ENCODE measurements around the gene FAP. TPM values are rescaled to one million over a fixed set of nuclear protein-coding genes. Genes with fewer than 3 reads are reported as not detected.

The FAP gene
- total and polyA plus RNA-seq, 2 of the 4 experiments (the other 2 are of a cell fraction), result 71.0 to 95.0 TPM

DNA sequence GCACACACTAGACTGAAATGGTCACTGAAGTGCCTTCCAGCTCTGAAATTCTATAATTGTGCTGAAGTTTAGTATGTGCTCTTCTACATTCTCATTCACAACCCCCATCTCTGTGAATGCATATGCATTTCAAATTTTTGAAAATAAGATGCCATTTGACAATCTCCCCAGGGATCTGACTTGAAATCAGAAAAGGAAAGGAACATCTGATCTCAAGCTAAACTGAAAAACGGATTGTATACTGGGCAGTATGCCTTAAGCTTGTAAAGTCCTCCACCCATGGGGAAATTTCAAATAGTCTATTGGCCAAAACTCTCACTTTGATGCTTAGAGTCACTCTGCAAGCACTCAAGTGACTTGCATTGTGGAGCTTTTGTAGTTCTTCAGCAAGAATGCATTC lies 22.9 kb downstream of the FAP start:
- H2AFZ ChIP-seq (replicated peaks; ENCODE audit: low read length, poor library complexity), result no peak overlapping the region
- ATAC-seq (ENCODE audit: low read depth), result no peak
- H2AK5ac ChIP-seq (ENCODE audit: low read depth, low read length), result no peak overlapping the region
- WGBS, 2 experiments (ENCODE audit: extremely low coverage in 2 of 2, insufficient read length in 1 of 2), result no CpG with 5 or more reads among the region's 1 CpG
- no peak overlapping the region for H3K56ac ChIP-seq (ENCODE audit: extremely low read depth, insufficient read depth, low read length)
- POLR2A ChIA-PET (ENCODE audit: unreplicated experiment), result no interaction called here
- peaks cover 0 to 17% of the 10 kb centered on the region in 2 experiments; a peak in 3 of 4 replicates for H3K79me1 ChIP-seq (ENCODE audit: low read depth in 1 of 2, low read length in 2 of 2)
- H3K18ac ChIP-seq (ENCODE audit: low read depth, low read length), result no peak overlapping the region
- no peak overlapping the region for H2BK5ac ChIP-seq (ENCODE audit: low read depth, low read length, poor library complexity, severe bottlenecking)
- H3K23ac ChIP-seq (ENCODE audit: low read depth, low read length), result no peak overlapping the region
- H4K5ac ChIP-seq (ENCODE audit: low read depth, low read length), result peak overlapping the region; percentile 36; the same call in 1 of the 2 replicates
- no TSS peak for BruUV-seq (replicated peaks)
- H3K27ac ChIP-seq (ENCODE audit: insufficient read depth, low read length), result no peak overlapping the region
- no peaks in the 10 kb centered on the region for H4K20me1 ChIP-seq (ENCODE audit: insufficient read depth, low read length)
- dilution Hi-C loops (cut with HindIII; ENCODE audit: low sequenced_read_pairs, unreplicated experiment), result no loop called here
- peaks cover 2% of the 10 kb centered on the region; the same call in 1 of the 2 replicates for H3K9me1 ChIP-seq (ENCODE audit: insufficient read depth, low read length)
- no peak overlapping the region for H2BK15ac ChIP-seq (ENCODE audit: low read depth, low read length)
- no peak overlapping the region for H3K4ac ChIP-seq (ENCODE audit: low read depth, low read length)
- H3K4me1 ChIP-seq (ENCODE audit: control insufficient read depth, insufficient read depth, low read length), result no peaks in the 10 kb centered on the region
- in situ Hi-C loops (cut with MboI; ENCODE audit: low sequenced_read_pairs), result no loop called here
- intact Hi-C loops (cut with micrococcal nuclease), result loop anchor here (5.0 kb wide), 1 partner anchor 633 kb away; no protein-coding TSS in a partner anchor
- no peaks in the 10 kb centered on the region for H3K27me3 ChIP-seq (ENCODE audit: control insufficient read depth, insufficient read depth, low read length)
- no peak overlapping the region; the same call in 1 of the 2 replicates for H2BK120ac ChIP-seq (ENCODE audit: low read depth, low read length)
- no peak overlapping the region for H4K91ac ChIP-seq (ENCODE audit: insufficient read depth, low read depth, low read length)
- peaks cover 17% of the 10 kb centered on the region for H3K36me3 ChIP-seq (ENCODE audit: control insufficient read depth, insufficient read depth, low read length)
- TF ChIP-seq RCOR1 (IDR thresholded peaks at IDR 0.05; ENCODE audit: insufficient replicate concordance, low read length), result no peak
- TF ChIP-seq, protein P1, sequence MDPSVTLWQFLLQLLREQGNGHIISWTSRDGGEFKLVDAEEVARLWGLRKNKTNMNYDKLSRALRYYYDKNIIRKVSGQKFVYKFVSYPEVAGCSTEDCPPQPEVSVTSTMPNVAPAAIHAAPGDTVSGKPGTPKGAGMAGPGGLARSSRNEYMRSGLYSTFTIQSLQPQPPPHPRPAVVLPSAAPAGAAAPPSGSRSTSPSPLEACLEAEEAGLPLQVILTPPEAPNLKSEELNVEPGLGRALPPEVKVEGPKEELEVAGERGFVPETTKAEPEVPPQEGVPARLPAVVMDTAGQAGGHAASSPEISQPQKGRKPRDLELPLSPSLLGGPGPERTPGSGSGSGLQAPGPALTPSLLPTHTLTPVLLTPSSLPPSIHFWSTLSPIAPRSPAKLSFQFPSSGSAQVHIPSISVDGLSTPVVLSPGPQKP (IDR thresholded peaks at IDR 0.05; ENCODE audit: borderline replicate concordance, low read depth, low read length), result no peak
- no peak for TF ChIP-seq RFX5 (IDR thresholded peaks at IDR 0.05; ENCODE audit: low read depth, low read length)
- TF ChIP-seq NFE2L2 (IDR thresholded peaks at IDR 0.05; ENCODE audit: low read depth, low read length), result no peak
- no peak for TF ChIP-seq MAZ (IDR thresholded peaks at IDR 0.05; ENCODE audit: borderline replicate concordance, low read depth, low read length)
- no peak for TF ChIP-seq SMC3 (IDR thresholded peaks at IDR 0.05; ENCODE audit: low read depth, low read length)
- no peak for TF ChIP-seq BHLHE40 (IDR thresholded peaks at IDR 0.05; ENCODE audit: low read depth, low read length)
- no peak for TF ChIP-seq FOS (IDR thresholded peaks at IDR 0.05; ENCODE audit: low read depth, low read length)
- TF ChIP-seq, protein P2, sequence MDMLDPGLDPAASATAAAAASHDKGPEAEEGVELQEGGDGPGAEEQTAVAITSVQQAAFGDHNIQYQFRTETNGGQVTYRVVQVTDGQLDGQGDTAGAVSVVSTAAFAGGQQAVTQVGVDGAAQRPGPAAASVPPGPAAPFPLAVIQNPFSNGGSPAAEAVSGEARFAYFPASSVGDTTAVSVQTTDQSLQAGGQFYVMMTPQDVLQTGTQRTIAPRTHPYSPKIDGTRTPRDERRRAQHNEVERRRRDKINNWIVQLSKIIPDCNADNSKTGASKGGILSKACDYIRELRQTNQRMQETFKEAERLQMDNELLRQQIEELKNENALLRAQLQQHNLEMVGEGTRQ (IDR thresholded peaks at IDR 0.05; ENCODE audit: low read depth, low read length), result no peak
- H3K14ac ChIP-seq (replicated peaks; ENCODE audit: low read depth, low read length), result no peak overlapping the region
- H2AK9ac ChIP-seq (replicated peaks; ENCODE audit: low read depth, low read length, poor library complexity), result no peak overlapping the region
- no peaks in the 10 kb centered on the region for H3K9me3 ChIP-seq (ENCODE audit: control insufficient read depth, insufficient read depth, low read length)
- CTCF ChIA-PET, result interaction anchor here (1.3 to 4.0 kb wide), 8 partner anchors 10 to 94 kb away, joined by 3 to 25 read pairs (median 6); partner anchors contain the start of gene FAP
- H4K8ac ChIP-seq (ENCODE audit: low read depth in 2 of 2, low read length in 2 of 2), result no peak overlapping the region
- no peak overlapping the region for H3K9ac ChIP-seq (ENCODE audit: low read depth, low read length)
- H3K4me3 ChIP-seq (ENCODE audit: insufficient read depth, low read depth, low read length), result no peak overlapping the region
- no peak overlapping the region for H2BK20ac ChIP-seq (ENCODE audit: low read depth, low read length)
- no peak for DNase-seq
- H3K4me2 ChIP-seq (ENCODE audit: low read depth, low read length), result no peak overlapping the region

Data from IMR-90 (cell line).